Thoracic aorta (tissue), 2 donors: ENCODE results near the gene NFIA. TPM values are rescaled to one million over a fixed set of nuclear protein-coding genes. Genes with fewer than 3 reads are reported as not detected.

ENCODE experiments used
- ATAC-seq: fragments of 150-250 bp; one replicate; pipeline ENCODE4 v1.8.0; 2017; ENCODE audit warnings: low read depth; ENCODE audit not compliant: insufficient number of reproducible peaks, low FRiP score
- DNase-seq: peaks from one replicate; pipeline ENCODE4 v3.0.0-alpha.2; 2020; ENCODE audit warnings: low spot score
- H3K27ac ChIP-seq, 2 donors: fragments of 200-600 bp; sonication (generic); 1 replicate in 1 of 2; 2 replicates in 1 of 2; pipeline ENCODE4 v1.5.1; 2016; ENCODE audit warnings: mild to moderate bottlenecking in 2 of 2, moderate library complexity in 2 of 2
- H3K27me3 ChIP-seq: fragments of 200-600 bp; sonication (generic); replicated peaks from 2 replicates; pipeline ENCODE4 v1.6.0; 2016; ENCODE audit warnings: mild to moderate bottlenecking; ENCODE audit not compliant: insufficient read depth
- H3K36me3 ChIP-seq: fragments of 200-600 bp; sonication (generic); one replicate; pipeline ENCODE4 v1.5.1; 2016
- H3K4me1 ChIP-seq, 2 donors: fragments of 200-600 bp; sonication (generic); 1 replicate in 1 of 2; 2 replicates in 1 of 2; pipeline versions ENCODE4 v1.5.1 to v1.6.0; 2016; ENCODE audit warnings: low read depth in 2 of 2, mild to moderate bottlenecking in 1 of 2; ENCODE audit not compliant: control insufficient read depth in 1 of 2
- H3K4me3 ChIP-seq: fragments of 200-600 bp; sonication (generic); 2 replicates; pipeline ENCODE4 v1.5.1; 2016; ENCODE audit warnings: mild to moderate bottlenecking
- H3K9me3 ChIP-seq: fragments of 200-600 bp; sonication (generic); 2 replicates; pipeline ENCODE4 v1.5.1; 2016
- total RNA-seq, 2 donors: library from RNA; depleted of rRNA; stranded (reverse); fragments of >200 nt; gene quantifications; one replicate each; pipeline versions ENCODE4 v1.1.0 to v1.2.3, GENCODE V29; 2016
- TF ChIP-seq, protein P1 (sequence below): fragments of 200-600 bp; sonication (generic); IDR thresholded peaks from one replicate; pipeline ENCODE4 v1.5.1; 2019; ENCODE audit warnings: antibody characterized with exemption

NFIA gene
- total RNA-seq, 2 donors from 2014 or later, result 99.8 to 118 TPM

DNA sequence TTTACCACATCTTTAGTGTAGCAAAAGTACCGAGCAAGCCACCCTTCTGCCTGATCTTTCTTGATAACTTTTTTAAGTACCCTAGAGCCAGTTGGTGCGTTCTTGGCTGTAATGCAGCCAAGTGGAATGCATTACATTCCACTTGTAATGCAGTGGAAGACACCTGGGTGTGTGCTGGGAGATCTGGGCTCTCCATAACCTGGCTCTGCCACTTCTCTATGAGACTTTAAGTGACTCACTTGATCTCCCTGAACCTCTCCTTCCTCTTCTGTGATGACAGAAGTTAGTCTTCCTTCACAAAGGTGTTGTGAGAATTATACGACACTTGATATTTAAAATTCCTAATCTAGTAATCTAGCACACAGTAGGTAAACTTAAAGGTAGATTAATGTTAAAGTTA, 35.3 kb upstream of the NFIA start:
- Histone ChIP-seq H3K9me3 (no peaks in the 10 kb centered on the region), H3K27me3 (no peaks in the 10 kb centered on the region), H3K36me3 (no peaks in the 10 kb centered on the region), H3K4me1 (peaks cover 3 to 16% of the 10 kb centered on the region in 2 donors), H3K4me3 (no peak overlapping the region), H3K27ac (peak overlapping the region; percentile 42 to 96)
- DNase-seq, result no peak
- TF ChIP-seq, protein P1, sequence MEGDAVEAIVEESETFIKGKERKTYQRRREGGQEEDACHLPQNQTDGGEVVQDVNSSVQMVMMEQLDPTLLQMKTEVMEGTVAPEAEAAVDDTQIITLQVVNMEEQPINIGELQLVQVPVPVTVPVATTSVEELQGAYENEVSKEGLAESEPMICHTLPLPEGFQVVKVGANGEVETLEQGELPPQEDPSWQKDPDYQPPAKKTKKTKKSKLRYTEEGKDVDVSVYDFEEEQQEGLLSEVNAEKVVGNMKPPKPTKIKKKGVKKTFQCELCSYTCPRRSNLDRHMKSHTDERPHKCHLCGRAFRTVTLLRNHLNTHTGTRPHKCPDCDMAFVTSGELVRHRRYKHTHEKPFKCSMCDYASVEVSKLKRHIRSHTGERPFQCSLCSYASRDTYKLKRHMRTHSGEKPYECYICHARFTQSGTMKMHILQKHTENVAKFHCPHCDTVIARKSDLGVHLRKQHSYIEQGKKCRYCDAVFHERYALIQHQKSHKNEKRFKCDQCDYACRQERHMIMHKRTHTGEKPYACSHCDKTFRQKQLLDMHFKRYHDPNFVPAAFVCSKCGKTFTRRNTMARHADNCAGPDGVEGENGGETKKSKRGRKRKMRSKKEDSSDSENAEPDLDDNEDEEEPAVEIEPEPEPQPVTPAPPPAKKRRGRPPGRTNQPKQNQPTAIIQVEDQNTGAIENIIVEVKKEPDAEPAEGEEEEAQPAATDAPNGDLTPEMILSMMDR, result no peak
- no peak for ATAC-seq

DNA sequence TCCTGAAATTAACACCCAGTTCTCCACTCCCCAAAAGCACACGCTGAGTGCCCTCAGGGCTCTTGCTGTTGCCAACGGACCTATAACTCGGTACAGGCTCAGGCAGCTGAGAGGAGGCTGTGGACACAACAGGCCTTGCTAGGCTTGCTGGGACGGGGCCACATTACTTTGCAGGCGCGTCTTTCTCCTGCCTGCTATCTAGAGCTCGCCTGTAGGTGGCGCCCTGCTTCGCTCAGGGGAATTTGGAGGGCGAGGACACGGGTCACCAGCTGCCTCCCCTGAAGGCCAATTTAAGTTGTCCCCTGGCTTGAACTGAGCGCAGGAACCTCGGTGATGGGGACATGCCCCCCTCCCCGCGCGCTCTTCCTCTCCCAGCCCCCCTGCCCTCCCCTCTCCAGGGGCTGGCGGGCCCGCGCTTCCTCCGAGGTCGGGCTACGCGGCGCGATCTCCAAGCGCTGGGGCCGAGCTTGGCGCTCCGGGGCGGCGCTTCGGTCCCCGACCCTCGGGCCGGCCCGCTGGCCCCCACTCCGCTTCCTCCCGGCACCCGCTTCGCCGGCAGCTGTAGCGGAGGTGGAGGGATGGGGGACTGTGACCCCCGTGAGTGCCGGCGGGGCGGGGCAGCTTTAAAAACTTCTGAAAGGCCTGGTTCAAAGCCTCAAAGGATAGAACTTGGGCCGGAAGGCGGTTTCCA, 32.4 kb upstream of the NFIA start:
- no peaks in the 10 kb centered on the region for H3K36me3 ChIP-seq
- ATAC-seq, result peak; percentile 69

DNA sequence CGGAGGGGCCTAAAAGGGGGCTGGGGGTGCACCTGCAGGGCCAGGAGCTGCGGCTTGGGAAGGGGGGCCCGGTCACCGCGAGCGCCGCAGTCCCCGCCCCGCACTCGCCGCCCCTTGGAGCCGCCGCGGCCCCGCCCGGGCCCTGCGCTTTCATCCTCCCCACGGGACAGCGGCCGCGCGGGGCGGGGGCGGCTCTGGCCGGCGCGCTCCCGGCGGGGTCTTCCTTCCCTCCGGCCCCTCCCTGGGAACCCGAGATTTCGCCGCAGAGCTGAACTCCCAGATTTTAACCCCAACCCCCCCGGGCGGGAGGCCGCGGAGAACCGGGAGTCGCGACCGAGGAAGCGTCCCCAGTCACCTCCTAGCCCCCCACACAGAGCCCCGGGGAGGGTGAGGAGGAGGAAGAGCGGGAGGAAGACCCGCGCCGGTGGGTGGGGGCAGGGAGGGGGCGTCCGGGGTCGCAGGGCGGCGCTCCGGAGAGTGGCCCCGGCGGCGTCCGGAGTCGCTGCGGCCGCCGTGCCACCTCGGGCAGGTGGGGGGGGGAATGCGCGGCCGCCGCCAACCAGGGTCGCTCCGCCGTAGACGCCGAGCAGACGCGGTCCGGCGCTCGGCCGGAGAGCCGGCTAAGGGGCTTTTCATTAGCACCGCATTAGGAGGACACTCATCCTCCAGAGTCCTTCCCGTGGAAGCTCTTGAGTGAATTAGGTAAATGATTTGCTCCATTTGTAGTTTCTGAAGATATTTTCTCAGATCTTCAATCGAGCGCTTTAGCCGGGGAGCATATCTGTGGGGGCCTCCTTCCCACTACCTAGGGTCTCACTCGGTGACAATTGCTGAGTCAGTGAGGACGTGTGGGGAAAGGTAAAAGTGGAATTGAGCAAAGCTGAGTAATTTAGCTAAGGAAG, 31.6 kb upstream of the NFIA start:
- TF ChIP-seq, protein P1, result no peak
- Histone ChIP-seq H3K27me3 (no peaks in the 10 kb centered on the region), H3K4me3 (peak overlapping the region; percentile 89), H3K36me3 (no peaks in the 10 kb centered on the region), H3K4me1 (peaks cover 21 to 43% of the 10 kb centered on the region in 2 donors), H3K27ac (peak overlapping the region; percentile 98 to 99), H3K9me3 (no peaks in the 10 kb centered on the region)
- peak; percentile 29 for ATAC-seq
- no peak for DNase-seq

More for the DNA sequence above, 32.4 kb upstream of the NFIA start:
- peaks cover 13 to 35% of the 10 kb centered on the region in 2 donors for H3K4me1 ChIP-seq
- H3K4me3 ChIP-seq, result peak overlapping the region; percentile 89
- TF ChIP-seq, protein P1, result peak; percentile 98
- peak overlapping the region; percentile 98 to 99 for H3K27ac ChIP-seq
- no peaks in the 10 kb centered on the region for H3K27me3 ChIP-seq
- no peaks in the 10 kb centered on the region for H3K9me3 ChIP-seq
- peak; percentile 80 for DNase-seq

DNA sequence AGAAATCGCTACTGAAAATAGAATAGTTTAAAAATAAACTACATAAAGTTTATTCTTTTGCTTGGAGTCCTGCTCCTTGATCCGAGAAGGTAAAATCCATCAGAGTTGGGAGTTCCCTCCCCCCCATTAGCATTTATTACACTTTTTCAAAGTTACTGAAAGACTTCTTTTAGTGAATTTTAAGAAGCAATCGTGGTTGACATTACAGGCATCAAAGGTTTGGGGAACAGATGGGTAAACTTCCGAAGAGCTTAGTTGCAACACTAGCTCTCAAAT, 31.0 kb upstream of the NFIA start:
- Histone ChIP-seq H3K27ac (peak overlapping the region; percentile 98 to 99), H3K27me3 (no peaks in the 10 kb centered on the region), H3K36me3 (no peaks in the 10 kb centered on the region), H3K4me1 (peaks cover 24 to 49% of the 10 kb centered on the region in 2 donors), H3K4me3 (peak overlapping the region; percentile 89), H3K9me3 (no peaks in the 10 kb centered on the region)
- TF ChIP-seq, protein P1, result no peak
- no peak for ATAC-seq
- no peak for DNase-seq

DNA sequence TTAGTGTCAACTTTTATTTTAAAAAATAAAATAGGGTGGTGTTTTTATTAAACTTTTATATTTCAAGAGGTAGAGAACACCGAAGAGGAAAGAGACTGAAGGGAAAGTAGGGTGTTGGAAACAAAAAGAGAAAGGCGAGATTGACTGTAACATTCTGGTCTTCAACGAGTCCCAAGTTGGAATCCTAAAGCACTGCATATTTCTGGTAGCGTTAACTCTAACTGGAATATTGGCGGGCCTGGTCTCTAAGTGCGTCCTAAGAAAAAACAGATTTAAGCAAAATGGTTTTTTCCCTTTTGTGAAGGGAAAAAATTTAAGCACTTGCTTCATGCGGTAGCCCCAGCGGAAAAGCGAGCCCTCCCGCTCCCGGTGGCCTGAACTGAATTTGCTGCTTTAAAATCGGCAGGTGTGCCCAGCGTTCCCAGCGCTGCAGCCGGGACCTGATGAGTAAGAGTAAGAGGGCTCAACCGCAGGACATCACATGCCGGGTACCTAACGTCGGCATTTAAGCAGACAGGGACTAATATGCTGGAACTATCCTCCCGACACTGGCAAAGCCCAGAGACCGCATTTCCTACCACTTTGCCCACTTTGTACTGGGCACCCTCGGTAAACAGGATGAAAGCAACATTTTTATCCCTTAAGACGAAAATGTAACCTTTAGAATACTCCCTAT, 30.5 kb upstream of the NFIA start:
- H3K27ac ChIP-seq, result peak overlapping the region; percentile 98 to 99
- peak overlapping the region; percentile 89 for H3K4me3 ChIP-seq
- no peaks in the 10 kb centered on the region for H3K9me3 ChIP-seq
- no peaks in the 10 kb centered on the region for H3K27me3 ChIP-seq
- TF ChIP-seq, protein P1, result no peak
- DNase-seq (no peak), ATAC-seq (no peak)
- H3K4me1 ChIP-seq, result peaks cover 24 to 51% of the 10 kb centered on the region in 2 donors
- no peaks in the 10 kb centered on the region for H3K36me3 ChIP-seq
